HT1080 (cell line): ENCODE data around the gene UAP1. TPM values are rescaled to one million over a fixed set of nuclear protein-coding genes. Genes with fewer than 3 reads are reported as not detected.
"Not testable (repeated sequence)": the region's sequence is repeated elsewhere in the genome, so short reads cannot be mapped to it uniquely, and the experiment has no call there.

ENCODE experiments used
- DNase-seq: peaks from one replicate; pipeline ENCODE4 v3.0.0-alpha.2; 2015; ENCODE audit warnings: low read depth
- total RNA-seq: library from RNA; depleted of rRNA; stranded (reverse); fragments of >200 nt; shearing (Covaris generic); gene quantifications from 2 replicates; pipeline ENCODE4 v1.2.3, GENCODE V29; 2014

Gene UAP1
- total RNA-seq, 1 experiment from 2014 or later = 233 TPM

- DNase-seq = peak; percentile 24
Observed at GRCh38 chr1:162564762-162565218, 3.3 kb downstream of the UAP1 start.

GRCh38 chr1:162565460-162565859 lies 3.9 kb downstream of the UAP1 start:
- no peak for DNase-seq

- no peak for DNase-seq
Observed at GRCh38 chr1:162566870-162567269, 5.3 kb downstream of the UAP1 start.

GRCh38 chr1:162568802-162569201 lies 7.3 kb downstream of the UAP1 start:
- DNase-seq = no peak

GRCh38 chr1:162570718-162571117 lies 9.2 kb downstream of the UAP1 start:
- DNase-seq = no peak

GRCh38 chr1:162571121-162571520 lies 9.6 kb downstream of the UAP1 start:
- DNase-seq = not testable (repeated sequence)

- DNase-seq = no peak
Observed at GRCh38 chr1:162571696-162572095, 10.2 kb downstream of the UAP1 start.

- DNase-seq = no peak
Observed at GRCh38 chr1:162573136-162573535, 11.6 kb downstream of the UAP1 start.

GRCh38 chr1:162578071-162578700 lies 16.7 kb downstream of the UAP1 start:
- no peak for DNase-seq

- DNase-seq = no peak
Observed at GRCh38 chr1:162578936-162579335, 17.4 kb downstream of the UAP1 start.

- DNase-seq = no peak
Observed at GRCh38 chr1:162580308-162580707, 18.8 kb downstream of the UAP1 start.

GRCh38 chr1:162582901-162583300 lies 21.4 kb downstream of the UAP1 start:
- DNase-seq = not testable (repeated sequence)

GRCh38 chr1:162585101-162585500 lies 23.6 kb downstream of the UAP1 start:
- DNase-seq = not testable (repeated sequence)

GRCh38 chr1:162587347-162587746 lies 25.8 kb downstream of the UAP1 start:
- DNase-seq = no peak

GRCh38 chr1:162587761-162588260 lies 26.3 kb downstream of the UAP1 start:
- DNase-seq = no peak

GRCh38 chr1:162590101-162590500 lies 28.6 kb downstream of the UAP1 start:
- peak; percentile 5 for DNase-seq

- no peak for DNase-seq
Observed at GRCh38 chr1:162590686-162591085, 29.2 kb downstream of the UAP1 start.

GRCh38 chr1:162596514-162597170 lies 35.1 kb downstream of the UAP1 start:
- DNase-seq = no peak

- DNase-seq = no peak
Observed at GRCh38 chr1:162599451-162599850, 37.9 kb downstream of the UAP1 start.

- not testable (repeated sequence) for DNase-seq
Observed at GRCh38 chr1:162603117-162603516, 41.6 kb downstream of the UAP1 start.

- peak; percentile 95 for DNase-seq
Observed at GRCh38 chr1:162605225-162605927, 43.9 kb downstream of the UAP1 start.

- DNase-seq = no peak
Observed at GRCh38 chr1:162609306-162609705, 47.8 kb downstream of the UAP1 start.
